SU-DHL-6 (cell line): Measurements from ENCODE around the gene QTRT2.

ENCODE experiments used
- H2AFZ ChIP-seq: fragments of 200-600 bp; sonication (generic); 2 replicates; pipeline ENCODE4 v1.6.1; 2014; ENCODE audit warnings: low read depth, mild to moderate bottlenecking, moderate library complexity, mixed read lengths, antibody characterized with exemption, low read length; ENCODE audit not compliant: severe bottlenecking
- H3F3A ChIP-seq: fragments of 200-600 bp; shearing (Covaris generic); 2 replicates; pipeline ENCODE4 v1.6.0; 2016; ENCODE audit warnings: antibody characterized with exemption, mild to moderate bottlenecking; ENCODE audit not compliant: insufficient read depth
- H3K27ac ChIP-seq: fragments of 200-600 bp; sonication (generic); 2 replicates; pipeline ENCODE4 v1.5.1; 2016; ENCODE audit warnings: low read depth, mild to moderate bottlenecking, low read length, moderate library complexity, mixed read lengths
- H3K27me3 ChIP-seq: fragments of 200-600 bp; sonication (generic), shearing (Covaris generic); 2 replicates; pipeline ENCODE4 v1.6.0; 2014; ENCODE audit warnings: mild to moderate bottlenecking, low read length
- H3K36me3 ChIP-seq: fragments of 200-600 bp; sonication (generic); 2 replicates; pipeline ENCODE4 v1.6.1; 2014; ENCODE audit warnings: mild to moderate bottlenecking, low read length, mixed read lengths
- H3K4me2 ChIP-seq: fragments of 300-600, 200-600 bp; shearing (Covaris generic), sonication (generic); 2 replicates; pipeline ENCODE4 v1.6.0; 2014; ENCODE audit warnings: low read length, low read depth, mild to moderate bottlenecking; ENCODE audit not compliant: poor library complexity, severe bottlenecking
- H3K4me3 ChIP-seq: fragments of 200-600 bp; sonication (generic); 2 replicates; pipeline ENCODE4 v1.5.1; 2014; ENCODE audit warnings: antibody characterized with exemption, low read length, mild to moderate bottlenecking, mixed read lengths; ENCODE audit not compliant: insufficient read depth, poor library complexity, severe bottlenecking
- H3K79me2 ChIP-seq: fragments of 200-600 bp; sonication (generic); 2 replicates; pipeline ENCODE4 v1.6.1; 2014; ENCODE audit warnings: mild to moderate bottlenecking, low read length, moderate library complexity; ENCODE audit not compliant: insufficient read depth
- H3K9ac ChIP-seq: fragments of 200-600 bp; sonication (generic); 2 replicates; pipeline ENCODE4 v1.7.0; 2014; ENCODE audit warnings: mild to moderate bottlenecking, low read length
- H3K9me2 ChIP-seq: fragments of 200-600 bp; sonication (generic); replicated peaks from 2 replicates; pipeline ENCODE4 v1.6.1; 2014; ENCODE audit warnings: low read length; ENCODE audit not compliant: insufficient read depth
- H3K9me3 ChIP-seq: fragments of 200-600 bp; sonication (generic); 2 replicates; pipeline ENCODE4 v1.6.1; 2014; ENCODE audit warnings: low read length, mixed read lengths; ENCODE audit not compliant: insufficient read depth
- H4K20me1 ChIP-seq: fragments of 200-600 bp; sonication (generic); 2 replicates; pipeline ENCODE4 v1.6.1; 2014; ENCODE audit warnings: low read depth, mild to moderate bottlenecking, antibody characterized with exemption, low read length, moderate library complexity, mixed read lengths
- CTCF ChIP-seq: fragments of 200-600 bp; sonication (generic); IDR thresholded peaks from one replicate; pipeline ENCODE4 v1.5.1; 2017; ENCODE audit warnings: antibody characterized with exemption, mild to moderate bottlenecking, low read length, moderate library complexity; ENCODE audit not compliant: insufficient read depth, poor library complexity, severe bottlenecking
- EZH2phosphoT487 ChIP-seq: fragments of 200-600 bp; sonication (generic), shearing (Covaris generic); conservative IDR thresholded peaks from 2 replicates; pipeline ENCODE4 v1.6.1; 2018; ENCODE audit warnings: mild to moderate bottlenecking, antibody characterized with exemption, low read length, moderate library complexity, mixed read lengths

The QTRT2 gene

GRCh38 chr3:114112696-114113095 lies 56.2 kb downstream of the QTRT2 start:
- H3K79me2 ChIP-seq: no peaks in the 10 kb centered on the region
- no peaks in the 10 kb centered on the region for H3K9me2 ChIP-seq
- H3K4me3 ChIP-seq: no peak overlapping the region
- H4K20me1 ChIP-seq: no peaks in the 10 kb centered on the region
- H3K4me2 ChIP-seq: no peak overlapping the region
- no peaks in the 10 kb centered on the region for H3K36me3 ChIP-seq
- no peak overlapping the region for H3K9ac ChIP-seq
- H3K27me3 ChIP-seq: no peaks in the 10 kb centered on the region
- no peaks in the 10 kb centered on the region for H3F3A ChIP-seq
- H2AFZ ChIP-seq: no peak overlapping the region
- TF ChIP-seq EZH2phosphoT487 (no peak), CTCF (no peak)
- no peaks in the 10 kb centered on the region for H3K9me3 ChIP-seq
- no peak overlapping the region for H3K27ac ChIP-seq

GRCh38 chr3:114114719-114115118 lies 58.2 kb downstream of the QTRT2 start:
- H3K27me3 ChIP-seq: no peaks in the 10 kb centered on the region
- no peaks in the 10 kb centered on the region for H3K79me2 ChIP-seq
- H3K4me2 ChIP-seq: no peak overlapping the region
- no peak overlapping the region for H2AFZ ChIP-seq
- no peaks in the 10 kb centered on the region for H4K20me1 ChIP-seq
- no peak overlapping the region for H3K4me3 ChIP-seq
- no peaks in the 10 kb centered on the region for H3K9me3 ChIP-seq
- H3F3A ChIP-seq: no peaks in the 10 kb centered on the region
- H3K9ac ChIP-seq: no peak overlapping the region
- H3K27ac ChIP-seq: no peak overlapping the region
- H3K36me3 ChIP-seq: no peaks in the 10 kb centered on the region
- no peak for TF ChIP-seq EZH2phosphoT487
- no peak for TF ChIP-seq CTCF
- H3K9me2 ChIP-seq: no peaks in the 10 kb centered on the region

GRCh38 chr3:114115143-114115542 lies 58.6 kb downstream of the QTRT2 start:
- no peaks in the 10 kb centered on the region for H3K36me3 ChIP-seq

GRCh38 chr3:114119776-114120175 lies 63.2 kb downstream of the QTRT2 start:
- Histone ChIP-seq H3K79me2 (no peaks in the 10 kb centered on the region), H3K4me2 (no peak overlapping the region), H3K9me2 (no peaks in the 10 kb centered on the region), H3K9me3 (no peaks in the 10 kb centered on the region), H3K27ac (no peak overlapping the region), H4K20me1 (no peaks in the 10 kb centered on the region), H3K9ac (no peak overlapping the region), H3K4me3 (no peak overlapping the region), H3K27me3 (no peaks in the 10 kb centered on the region), H2AFZ (no peak overlapping the region), H3K36me3 (no peaks in the 10 kb centered on the region), H3F3A (no peaks in the 10 kb centered on the region)
- no peak for TF ChIP-seq CTCF

More at GRCh38 chr3:114115143-114115542, 58.6 kb downstream of the QTRT2 start:
- TF ChIP-seq EZH2phosphoT487: no peak
- no peak overlapping the region for H3K27ac ChIP-seq
- H3K79me2 ChIP-seq: no peaks in the 10 kb centered on the region
- no peaks in the 10 kb centered on the region for H4K20me1 ChIP-seq
- H2AFZ ChIP-seq: no peak overlapping the region
- H3K4me3 ChIP-seq: no peak overlapping the region
- no peak overlapping the region for H3K4me2 ChIP-seq
- H3K9ac ChIP-seq: no peak overlapping the region
- H3K9me3 ChIP-seq: no peaks in the 10 kb centered on the region
- H3K27me3 ChIP-seq: no peaks in the 10 kb centered on the region
- H3K9me2 ChIP-seq: no peaks in the 10 kb centered on the region
- no peaks in the 10 kb centered on the region for H3F3A ChIP-seq
